Measurements from ENCODE around the gene CAT. TPM values are rescaled to one million over a fixed set of nuclear protein-coding genes. Genes with fewer than 3 reads are reported as not detected.
A peak's percentile ranks its signal among the peaks of the same experiment; 100 is the strongest.

CAT gene
- total and polyA plus RNA-seq, 4 donors, result 91.8 to 319 (median 106) TPM

DNA sequence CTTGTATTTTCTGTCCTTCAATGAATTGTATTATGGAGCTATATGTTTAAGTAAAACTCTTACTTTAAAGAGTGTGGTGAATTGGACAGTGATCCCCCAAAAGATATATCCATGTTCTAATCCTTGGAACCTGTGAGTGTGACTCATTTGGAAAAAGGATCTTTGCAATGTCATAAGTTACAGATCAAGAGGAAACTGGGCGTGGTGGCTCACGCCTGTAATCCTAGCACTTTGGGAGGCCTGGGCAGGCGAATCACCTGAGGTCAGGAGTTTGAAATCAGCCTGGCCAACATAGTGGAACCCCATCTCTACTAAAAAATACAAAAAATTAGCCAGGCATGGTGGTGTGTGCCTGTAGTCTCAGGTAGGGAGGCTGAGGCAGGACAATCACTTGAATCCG lies 38.1 kb downstream of the CAT start:
- ATAC-seq (ENCODE audit: insufficient read depth, low FRiP score) (no peak), DNase-seq (no peak)
- Histone ChIP-seq H3K9me3 (ENCODE audit: control insufficient read depth in 4 of 4, insufficient read depth in 3 of 4, low read length in 3 of 4) (no peaks in the 10 kb centered on the region), H3K27me3 (ENCODE audit: control insufficient read depth in 3 of 3, insufficient read depth in 3 of 3, low read length in 2 of 3) (no peaks in the 10 kb centered on the region), H3K4me3 (no peak overlapping the region), H3K36me3 (ENCODE audit: control insufficient read depth in 4 of 4, insufficient read depth in 4 of 4, low read length in 4 of 4) (peaks cover 0 to 14% (median 10%) of the 10 kb centered on the region in 4 donors), H3K4me1 (ENCODE audit: control insufficient read depth in 5 of 5, insufficient read depth in 5 of 5, low read length in 5 of 5) (peaks cover 0 to 3% (median 0%) of the 10 kb centered on the region in 5 donors), H3K27ac (ENCODE audit: low read depth in 1 of 2, low read length in 1 of 2) (no peak overlapping the region), H3K9ac (ENCODE audit: insufficient read depth in 1 of 2, low read length in 2 of 2) (no peak overlapping the region)
- TF ChIP-seq, protein P1, sequence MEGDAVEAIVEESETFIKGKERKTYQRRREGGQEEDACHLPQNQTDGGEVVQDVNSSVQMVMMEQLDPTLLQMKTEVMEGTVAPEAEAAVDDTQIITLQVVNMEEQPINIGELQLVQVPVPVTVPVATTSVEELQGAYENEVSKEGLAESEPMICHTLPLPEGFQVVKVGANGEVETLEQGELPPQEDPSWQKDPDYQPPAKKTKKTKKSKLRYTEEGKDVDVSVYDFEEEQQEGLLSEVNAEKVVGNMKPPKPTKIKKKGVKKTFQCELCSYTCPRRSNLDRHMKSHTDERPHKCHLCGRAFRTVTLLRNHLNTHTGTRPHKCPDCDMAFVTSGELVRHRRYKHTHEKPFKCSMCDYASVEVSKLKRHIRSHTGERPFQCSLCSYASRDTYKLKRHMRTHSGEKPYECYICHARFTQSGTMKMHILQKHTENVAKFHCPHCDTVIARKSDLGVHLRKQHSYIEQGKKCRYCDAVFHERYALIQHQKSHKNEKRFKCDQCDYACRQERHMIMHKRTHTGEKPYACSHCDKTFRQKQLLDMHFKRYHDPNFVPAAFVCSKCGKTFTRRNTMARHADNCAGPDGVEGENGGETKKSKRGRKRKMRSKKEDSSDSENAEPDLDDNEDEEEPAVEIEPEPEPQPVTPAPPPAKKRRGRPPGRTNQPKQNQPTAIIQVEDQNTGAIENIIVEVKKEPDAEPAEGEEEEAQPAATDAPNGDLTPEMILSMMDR (IDR thresholded peaks at IDR 0.05; ENCODE audit: control extremely low read depth, extremely low read depth), result no peak
- 67 to 74% methylated on average over 4 of the region's 4 CpGs for WGBS, 2 donors

DNA sequence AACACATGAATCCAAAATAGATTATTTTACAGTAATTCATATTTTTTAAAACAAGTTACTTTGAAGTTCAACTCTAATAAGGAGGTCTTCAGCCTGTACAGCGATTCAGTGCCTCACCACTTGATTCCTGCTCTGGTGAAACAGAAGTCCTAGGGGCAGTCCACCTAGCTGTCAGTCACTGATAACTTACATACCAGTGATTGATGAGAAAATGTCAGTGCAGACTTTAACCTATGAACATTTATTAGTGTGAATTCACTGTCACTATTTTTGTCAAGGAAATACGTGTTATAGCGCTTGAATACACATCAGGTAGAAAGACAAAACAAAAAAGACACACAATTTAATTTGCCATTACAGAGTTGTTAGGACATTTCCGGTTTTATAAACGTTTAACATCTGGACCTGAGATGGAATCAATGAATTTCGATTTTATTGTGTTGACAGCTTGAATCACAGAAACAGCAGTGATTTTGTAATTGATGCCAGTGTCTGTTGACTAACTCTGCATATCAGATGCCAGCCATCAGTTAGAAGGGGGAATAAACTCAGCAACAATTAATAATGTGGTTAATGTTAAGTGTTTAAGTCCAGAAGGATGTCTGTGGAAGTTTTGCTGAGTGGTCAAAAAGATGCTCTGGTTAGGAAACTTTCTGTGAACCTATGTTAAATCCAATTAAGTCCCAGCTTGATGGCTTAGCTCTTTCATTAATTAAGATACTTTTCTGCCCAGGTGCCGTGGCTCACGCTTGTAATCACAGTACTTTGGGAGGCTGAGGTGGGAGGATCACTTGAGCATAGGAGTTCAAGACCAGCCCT lies 40.3 kb downstream of the CAT start:
- no peak for ATAC-seq (ENCODE audit: insufficient read depth, low FRiP score)
- Histone ChIP-seq H3K4me1 (ENCODE audit: control insufficient read depth in 5 of 5, insufficient read depth in 5 of 5, low read length in 5 of 5) (peaks cover 0 to 3% (median 0%) of the 10 kb centered on the region in 5 donors), H3K27ac (ENCODE audit: low read depth in 1 of 2, low read length in 1 of 2) (no peak overlapping the region), H3K27me3 (ENCODE audit: control insufficient read depth in 3 of 3, insufficient read depth in 3 of 3, low read length in 2 of 3) (no peaks in the 10 kb centered on the region), H3K9me3 (ENCODE audit: control insufficient read depth in 4 of 4, insufficient read depth in 3 of 4, low read length in 3 of 4) (no peaks in the 10 kb centered on the region), H3K9ac (ENCODE audit: insufficient read depth in 1 of 2, low read length in 2 of 2) (peak overlapping the region in 1 of 2 donors; percentile 47), H3K4me3 (no peak overlapping the region), H3K36me3 (ENCODE audit: control insufficient read depth in 4 of 4, insufficient read depth in 4 of 4, low read length in 4 of 4) (no peaks in the 10 kb centered on the region)
- DNase-seq, result no peak
- WGBS, 2 donors, result 66 to 84% methylated on average over 8 of the region's 8 CpGs
- TF ChIP-seq, protein P1 (IDR thresholded peaks at IDR 0.05; ENCODE audit: control extremely low read depth, extremely low read depth), result no peak

DNA sequence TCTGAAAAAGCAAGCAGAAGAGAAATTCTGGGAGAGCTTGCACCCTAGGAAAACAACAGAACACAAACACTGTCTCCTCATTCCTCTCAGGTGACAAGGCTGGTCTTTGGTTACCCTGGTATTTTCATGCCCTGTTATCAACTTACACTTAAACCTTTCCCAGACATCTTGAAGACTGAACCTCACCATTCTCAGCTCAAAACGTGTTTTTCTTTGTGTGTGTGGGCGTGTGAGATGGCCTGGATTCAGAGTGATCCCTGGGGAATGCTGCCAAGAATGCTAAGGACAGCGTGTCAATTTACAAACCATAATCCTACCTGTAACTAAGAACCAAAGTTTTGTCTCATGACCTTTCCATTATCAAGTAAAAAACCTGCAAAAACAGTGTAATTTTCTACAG lies 41.6 kb downstream of the CAT start:
- Histone ChIP-seq H3K4me3 (no peak overlapping the region), H3K27ac (ENCODE audit: low read depth in 1 of 2, low read length in 1 of 2) (no peak overlapping the region), H3K4me1 (ENCODE audit: control insufficient read depth in 5 of 5, insufficient read depth in 5 of 5, low read length in 5 of 5) (peaks cover 0 to 1% (median 0%) of the 10 kb centered on the region in 5 donors), H3K9me3 (ENCODE audit: control insufficient read depth in 4 of 4, insufficient read depth in 3 of 4, low read length in 3 of 4) (no peaks in the 10 kb centered on the region), H3K27me3 (ENCODE audit: control insufficient read depth in 3 of 3, insufficient read depth in 3 of 3, low read length in 2 of 3) (no peaks in the 10 kb centered on the region), H3K9ac (ENCODE audit: insufficient read depth in 1 of 2, low read length in 2 of 2) (no peak overlapping the region), H3K36me3 (ENCODE audit: control insufficient read depth in 4 of 4, insufficient read depth in 4 of 4, low read length in 4 of 4) (no peaks in the 10 kb centered on the region)
- TF ChIP-seq, protein P1 (IDR thresholded peaks at IDR 0.05; ENCODE audit: control extremely low read depth, extremely low read depth), result no peak
- 47 to 68% methylated on average over 3 of the region's 3 CpGs for WGBS, 2 donors
- no peak for DNase-seq
- no peak for ATAC-seq (ENCODE audit: insufficient read depth, low FRiP score)

All from lung (tissue), 12 donors.